HG03575 (cell line): ENCODE measurements around the gene RPL23.
"Not testable (repeated sequence)": the region's sequence is repeated elsewhere in the genome, so short reads cannot be mapped to it uniquely, and the experiment has no call there.

Experiments used
- ATAC-seq: cut with Tn5 transposase; IDR thresholded peaks from one replicate; pipeline ENCODE4 v1.9.1; 2021; ENCODE audit not compliant: unreplicated experiment, insufficient number of reproducible peaks, low FRiP score; ENCODE audit errors: extremely low read depth

The RPL23 gene

DNA sequence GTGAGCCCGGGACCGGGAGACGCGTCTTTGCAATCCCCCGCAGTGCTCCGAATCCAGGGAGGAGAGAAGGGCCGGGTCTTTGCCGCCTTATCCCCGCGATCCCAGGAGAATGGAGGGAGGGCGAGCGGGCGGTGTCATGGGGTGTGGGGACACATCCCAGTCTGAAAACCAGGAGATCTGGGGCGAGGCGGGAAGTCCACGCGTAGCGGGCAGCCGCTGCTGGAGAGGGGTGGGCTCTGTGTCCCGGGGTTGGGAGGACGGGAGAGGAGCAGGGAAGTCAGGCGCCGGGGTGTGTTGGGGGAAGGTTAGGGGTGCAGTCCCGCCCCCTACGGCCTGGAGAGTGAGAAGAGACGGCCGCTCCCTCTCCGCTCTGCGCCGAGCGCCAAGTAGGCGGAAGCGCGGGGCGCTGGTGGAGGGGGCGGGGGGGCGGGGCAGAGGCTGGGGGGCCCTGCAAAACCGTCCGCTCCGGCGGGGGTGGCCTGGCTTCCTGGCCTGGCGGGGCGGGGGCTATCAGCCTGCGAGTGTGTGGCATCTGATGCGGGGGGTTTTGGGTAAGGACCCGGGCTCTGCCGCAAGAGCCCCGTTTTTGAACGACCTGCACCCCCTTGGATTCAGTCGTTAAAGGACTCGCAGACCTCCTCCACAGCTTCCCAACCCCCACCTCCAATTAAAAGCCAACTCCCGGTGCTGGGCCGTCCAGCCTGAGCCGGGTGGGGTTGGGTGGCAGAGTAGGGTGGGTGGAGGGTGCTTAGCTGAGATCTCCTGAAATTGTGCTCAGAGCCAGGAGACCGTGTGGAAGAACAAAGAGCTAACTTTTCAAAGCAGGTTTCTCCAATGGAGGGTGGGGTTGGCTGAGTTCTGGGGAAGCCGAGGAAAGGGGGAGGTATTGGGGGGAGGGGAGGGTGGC is 17.0 kb upstream of the RPL23 start:
- no peak for ATAC-seq

DNA sequence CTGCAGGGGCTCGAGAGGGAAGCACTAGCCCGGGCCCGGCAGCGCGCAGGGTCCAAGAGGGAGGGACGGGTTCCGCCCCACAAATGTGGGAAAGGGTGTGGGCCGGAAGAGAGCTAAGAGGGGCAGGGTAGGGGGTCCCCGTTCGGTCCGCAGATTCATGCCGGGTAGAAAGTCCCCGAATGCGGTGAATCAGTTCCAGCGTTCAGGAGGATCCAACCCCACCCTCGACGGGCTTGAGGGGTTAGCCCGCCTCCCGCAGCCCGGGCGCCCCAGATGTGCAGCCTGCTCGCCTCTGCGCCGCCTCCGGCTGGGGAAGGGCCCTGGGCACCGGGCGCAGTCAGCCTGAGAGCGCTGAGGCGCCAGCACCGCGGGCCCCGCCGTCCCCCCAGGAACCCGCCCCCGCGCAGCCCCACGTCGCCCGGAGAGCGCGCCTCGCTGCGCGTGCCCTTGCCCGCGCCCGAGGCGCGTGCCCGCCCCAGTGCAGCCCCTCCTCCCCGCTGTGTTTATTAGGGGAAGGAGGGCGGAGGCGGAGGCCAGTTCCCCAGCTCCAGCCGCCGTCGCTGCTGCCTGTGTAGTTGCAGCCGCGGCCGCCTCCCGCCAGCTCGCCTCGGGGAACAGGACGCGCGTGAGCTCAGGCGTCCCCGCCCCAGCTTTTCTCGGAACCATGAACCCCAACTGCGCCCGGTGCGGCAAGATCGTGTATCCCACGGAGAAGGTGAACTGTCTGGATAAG is 16.2 kb upstream of the RPL23 start, which contains the start of gene LASP1:
Gene LASP1, plus strand, starts transcription at position 533 of the 733 bp plus-strand sequence. Its CDS starts 132 bp downstream, at position 665.
- ATAC-seq = no peak

DNA sequence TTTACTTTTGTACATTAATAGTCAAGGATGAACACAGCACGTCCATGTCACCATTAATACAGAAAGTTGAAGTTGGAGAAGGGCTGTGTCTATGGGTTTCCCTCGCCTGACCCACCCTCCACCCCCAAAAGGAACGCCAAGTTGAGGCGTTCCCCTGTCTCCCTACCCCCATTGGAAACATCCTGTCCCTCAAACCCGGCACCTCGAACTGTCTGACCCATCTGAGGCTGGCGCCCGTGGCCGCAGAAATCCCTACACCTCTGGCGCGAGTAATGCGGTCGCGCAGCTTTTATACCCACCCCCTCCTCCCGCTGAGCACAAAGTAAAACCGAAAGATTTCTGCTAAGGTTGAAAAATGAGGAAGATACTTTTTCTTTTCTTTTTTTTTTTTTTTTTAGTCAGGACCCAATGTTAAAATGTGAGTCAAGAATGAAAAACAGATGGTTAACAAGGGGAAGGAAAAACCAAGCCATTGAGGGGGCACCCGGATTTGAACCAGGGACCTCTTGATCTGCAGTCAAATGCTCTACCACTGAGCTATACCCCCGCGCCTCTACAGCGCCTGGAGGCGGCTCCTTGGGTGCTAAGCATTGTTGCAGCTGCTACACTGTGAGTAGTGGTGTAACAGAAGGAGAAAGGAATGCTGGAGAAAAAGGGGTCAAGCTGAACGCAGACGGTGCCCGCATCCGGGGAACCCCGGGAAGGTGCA is 15.4 kb upstream of the RPL23 start:
- ATAC-seq = no peak

DNA sequence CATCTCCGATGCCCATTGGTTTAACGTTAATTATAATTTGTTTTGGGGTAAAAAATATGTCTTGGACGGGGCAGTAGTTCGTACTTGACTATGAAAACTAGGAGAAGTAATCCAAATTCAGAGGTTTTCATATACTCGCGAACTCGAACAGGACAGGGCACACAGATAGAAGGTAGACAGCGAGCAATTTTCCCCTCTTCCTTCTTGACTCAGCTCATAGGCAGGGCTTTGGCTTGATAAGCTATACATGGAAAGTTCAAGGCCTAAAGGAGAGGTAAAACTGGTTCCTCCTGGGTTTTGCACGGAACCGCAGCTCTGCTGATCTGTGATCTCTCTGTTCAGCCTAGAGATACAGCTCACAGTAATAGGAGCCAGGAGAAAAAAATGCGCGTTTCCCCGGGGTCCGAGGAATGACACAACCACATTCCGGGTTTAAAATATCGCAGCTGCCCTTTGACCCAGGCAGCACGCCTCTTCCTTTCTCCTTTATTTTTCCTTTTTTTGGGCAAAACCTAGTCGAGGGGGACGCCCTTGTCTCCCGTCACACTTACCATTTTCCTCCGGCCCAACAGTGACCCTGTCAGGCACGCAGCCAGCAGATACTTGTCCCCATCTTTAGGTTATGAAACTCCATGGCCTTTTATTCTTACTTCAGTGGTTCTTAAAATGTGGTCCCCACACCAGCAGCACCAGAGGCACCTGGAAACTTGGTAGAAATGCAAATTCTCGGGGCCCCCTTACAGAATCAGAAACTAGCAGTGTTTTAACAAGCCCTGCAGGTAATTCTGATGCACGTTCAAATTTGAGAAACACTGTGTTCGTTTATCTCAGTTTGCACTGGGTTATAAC is 14.7 kb upstream of the RPL23 start:
- no peak for ATAC-seq

GRCh38 chr17:38867179-38867967 is 13.9 kb upstream of the RPL23 start:
- no peak for ATAC-seq

DNA sequence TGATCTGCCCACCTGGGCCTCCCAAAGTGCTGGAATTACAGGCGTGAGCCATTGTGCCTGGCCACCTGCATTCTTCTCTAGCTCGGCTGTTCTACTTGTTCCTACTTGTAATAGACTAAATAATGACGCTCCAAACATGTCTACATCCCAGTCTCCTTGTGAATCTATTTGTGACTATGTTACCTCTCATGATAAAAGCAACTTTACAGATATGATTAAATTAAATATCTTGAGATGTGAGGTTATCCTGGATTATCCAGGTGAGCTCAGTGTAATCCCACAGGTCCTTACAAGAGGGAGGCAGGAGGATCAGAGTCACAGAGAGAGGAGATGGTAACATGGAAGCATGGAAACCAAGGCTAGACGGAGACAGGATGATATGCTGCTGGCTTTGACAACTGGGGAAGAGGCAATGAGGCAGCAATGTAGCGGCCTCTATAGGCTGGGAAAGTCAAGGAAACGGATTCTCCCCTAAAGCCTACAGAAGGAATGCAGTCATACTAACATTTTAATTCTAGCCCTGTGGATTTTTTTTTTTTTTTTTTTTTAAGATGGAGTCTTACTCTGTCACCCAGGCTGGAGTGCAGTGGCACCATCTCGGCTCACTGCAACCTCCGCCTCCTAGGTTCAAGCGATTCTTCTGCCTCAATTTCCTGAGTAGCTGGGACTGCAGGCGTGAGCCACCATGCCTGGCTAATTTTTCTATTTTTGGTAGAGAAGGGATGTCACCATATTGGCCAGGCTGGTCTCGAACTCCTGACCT is 11.3 kb upstream of the RPL23 start:
- ATAC-seq = no peak

DNA sequence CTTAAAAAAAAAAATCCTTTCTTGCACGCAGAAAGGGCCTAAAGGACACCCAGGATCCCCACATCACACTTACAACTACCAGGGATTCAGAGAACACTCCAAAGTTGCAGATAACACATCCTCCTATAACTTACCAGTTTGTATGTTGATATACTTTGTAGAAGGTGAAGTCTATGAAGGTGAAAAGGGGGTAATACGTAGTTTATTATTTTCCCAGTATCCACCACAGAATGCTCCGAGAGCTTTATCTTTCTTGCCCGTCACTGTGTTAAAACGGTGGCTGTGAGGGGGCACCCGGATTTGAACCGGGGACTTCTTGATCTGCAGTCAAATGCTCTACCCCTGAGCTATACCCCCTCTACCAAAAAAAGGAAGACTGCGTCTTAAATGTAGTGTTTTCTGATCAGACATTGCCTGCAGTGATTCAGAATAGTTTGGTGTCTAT is 7.9 kb upstream of the RPL23 start:
- no peak for ATAC-seq

GRCh38 chr17:38857271-38857670 is 3.8 kb upstream of the RPL23 start:
- ATAC-seq = no peak

- not testable (repeated sequence) for ATAC-seq
These were observed 1.7 kb upstream of the RPL23 start for GRCh38 chr17:38855101-38855714.

DNA sequence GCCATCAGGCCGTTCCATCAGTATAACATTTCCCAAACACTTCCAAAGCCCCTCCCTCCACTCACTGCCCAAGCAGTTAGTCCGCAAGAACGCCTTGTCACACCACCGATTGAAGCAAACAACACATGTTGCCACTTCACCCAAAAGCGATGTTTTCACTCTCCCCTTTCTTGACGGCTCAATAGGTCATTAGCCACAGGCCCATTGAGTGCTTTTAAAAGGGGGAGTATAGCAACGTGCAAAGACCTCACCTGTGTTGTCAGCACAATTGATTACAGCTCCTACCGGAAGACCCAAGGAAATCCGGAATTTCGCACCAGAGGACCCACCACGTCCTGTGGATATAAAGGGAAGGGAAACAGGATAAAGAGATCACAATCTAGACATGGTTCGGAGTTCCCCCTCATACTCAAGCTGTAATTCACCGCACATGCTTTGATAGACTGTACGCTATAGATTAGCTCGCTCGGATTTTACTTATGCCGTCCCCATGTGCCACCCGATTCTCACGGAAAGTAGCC is 690 bp downstream of the RPL23 start:
- no peak for ATAC-seq

DNA sequence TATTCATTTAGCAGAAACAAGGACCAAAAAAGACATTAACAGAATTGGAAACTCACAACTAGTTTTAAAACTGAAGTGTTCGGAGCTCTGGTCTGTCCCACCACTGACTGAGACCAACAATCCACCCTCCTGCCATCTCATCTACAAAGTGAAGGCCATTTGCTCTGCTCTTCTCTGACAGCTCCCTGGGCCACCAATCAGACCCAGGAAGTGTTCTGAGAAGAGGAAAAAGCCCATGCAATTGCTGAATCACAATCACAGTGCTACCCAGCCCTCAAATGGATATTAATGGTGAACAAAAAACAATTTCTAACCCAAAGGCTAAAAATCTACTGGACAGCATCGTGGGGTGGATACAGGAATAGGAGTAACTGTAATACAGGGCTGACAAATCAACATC is 2.1 kb downstream of the RPL23 start:
- no peak for ATAC-seq

DNA sequence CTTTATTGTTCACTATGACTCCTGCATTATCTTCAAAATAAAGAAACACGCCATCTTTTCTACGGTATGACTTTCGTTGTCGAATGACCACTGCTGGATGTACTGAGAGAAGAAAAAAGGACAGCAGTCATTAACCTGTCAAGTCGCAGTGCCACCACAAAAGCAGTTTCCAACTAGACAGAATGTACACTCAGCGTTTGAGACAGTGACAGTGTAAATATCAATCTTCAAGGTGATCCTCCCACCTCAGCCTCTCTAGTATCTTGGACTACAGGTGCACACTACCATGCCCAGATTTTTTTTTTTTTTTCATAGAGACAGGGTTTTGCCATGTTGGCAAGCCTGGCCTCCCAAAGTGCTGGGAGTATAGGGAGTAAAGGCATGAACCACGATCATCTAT is 3.1 kb downstream of the RPL23 start:
- ATAC-seq = no peak

- ATAC-seq = no peak
These were observed 4.4 kb downstream of the RPL23 start for GRCh38 chr17:38848939-38849605.

GRCh38 chr17:38848557-38848891 is 5.0 kb downstream of the RPL23 start:
- no peak for ATAC-seq

DNA sequence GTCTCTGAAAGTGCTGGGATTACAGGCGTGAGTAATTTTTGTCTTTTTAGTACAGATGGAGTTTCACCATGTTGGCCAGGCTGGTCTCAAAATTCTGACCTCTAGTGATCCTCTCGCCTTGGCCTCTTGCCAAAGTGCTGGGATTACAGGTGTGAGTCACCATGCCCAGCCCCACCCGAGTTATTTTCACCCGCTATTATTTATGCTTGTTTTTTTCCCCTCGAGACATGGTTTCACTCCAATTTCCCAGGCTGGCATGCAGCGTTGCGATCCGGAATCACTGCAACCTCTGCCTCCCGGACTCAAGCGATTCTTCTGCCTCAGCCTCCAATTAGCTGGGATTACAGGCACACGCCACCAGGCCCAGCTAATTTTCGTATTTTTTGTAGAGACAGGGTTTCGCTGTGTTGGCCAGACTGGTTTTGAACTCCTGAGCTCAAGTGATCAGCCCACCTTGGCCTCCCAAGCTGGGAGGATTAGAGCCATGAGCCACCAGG is 9.2 kb downstream of the RPL23 start:
- ATAC-seq = no peak

- no peak for ATAC-seq
These were observed 27.7 kb downstream of the RPL23 start for GRCh38 chr17:38825762-38826247.
